ENCODE measurements around the gene SLC10A7. TPM values are rescaled to one million over a fixed set of nuclear protein-coding genes. Genes with fewer than 3 reads are reported as not detected.

SLC10A7 gene
- total and polyA plus RNA-seq, 4 donors, result 3.7 to 18.7 (median 7.6) TPM

- Histone ChIP-seq H3K4me1 (ENCODE audit: control insufficient read depth in 4 of 4, insufficient read depth in 4 of 4, low read length in 3 of 4) (no peaks in the 10 kb centered on the region), H3K36me3 (ENCODE audit: control insufficient read depth in 4 of 4, insufficient read depth in 3 of 4, low read depth in 1 of 4, low read length in 3 of 4) (no peaks in the 10 kb centered on the region), H3K9ac (ENCODE audit: low read depth in 1 of 2, low read length in 2 of 2) (no peak overlapping the region), H3K27me3 (ENCODE audit: control insufficient read depth in 4 of 4, insufficient read depth in 4 of 4, low read length in 3 of 4) (no peaks in the 10 kb centered on the region), H3K9me3 (ENCODE audit: control insufficient read depth in 4 of 4, low read length in 3 of 4) (no peaks in the 10 kb centered on the region), H3K27ac (ENCODE audit: low read depth in 1 of 2, low read length in 2 of 2) (no peak overlapping the region), H3K4me3 (ENCODE audit: low read depth in 1 of 3, low read length in 3 of 3) (no peak overlapping the region)
- TF ChIP-seq HNF4G (IDR thresholded peaks at IDR 0.05) (no peak), GABPA (IDR thresholded peaks at IDR 0.05 in 1 of 2, conservative IDR thresholded peaks at IDR 0.05 in 1 of 2) (no peak), ZBTB33 (IDR thresholded peaks at IDR 0.05) (no peak), HNF4A (conservative IDR thresholded peaks at IDR 0.05) (no peak), YY1 (IDR thresholded peaks at IDR 0.05) (no peak), FOXA1 (IDR thresholded peaks at IDR 0.05) (no peak), SP1 (IDR thresholded peaks at IDR 0.05) (no peak), RAD21 (IDR thresholded peaks at IDR 0.05) (no peak), TAF1 (conservative IDR thresholded peaks at IDR 0.05) (no peak)
- TF ChIP-seq, protein P1, sequence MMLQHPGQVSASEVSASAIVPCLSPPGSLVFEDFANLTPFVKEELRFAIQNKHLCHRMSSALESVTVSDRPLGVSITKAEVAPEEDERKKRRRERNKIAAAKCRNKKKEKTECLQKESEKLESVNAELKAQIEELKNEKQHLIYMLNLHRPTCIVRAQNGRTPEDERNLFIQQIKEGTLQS (IDR thresholded peaks at IDR 0.05), result no peak
- TF ChIP-seq, protein P2, sequence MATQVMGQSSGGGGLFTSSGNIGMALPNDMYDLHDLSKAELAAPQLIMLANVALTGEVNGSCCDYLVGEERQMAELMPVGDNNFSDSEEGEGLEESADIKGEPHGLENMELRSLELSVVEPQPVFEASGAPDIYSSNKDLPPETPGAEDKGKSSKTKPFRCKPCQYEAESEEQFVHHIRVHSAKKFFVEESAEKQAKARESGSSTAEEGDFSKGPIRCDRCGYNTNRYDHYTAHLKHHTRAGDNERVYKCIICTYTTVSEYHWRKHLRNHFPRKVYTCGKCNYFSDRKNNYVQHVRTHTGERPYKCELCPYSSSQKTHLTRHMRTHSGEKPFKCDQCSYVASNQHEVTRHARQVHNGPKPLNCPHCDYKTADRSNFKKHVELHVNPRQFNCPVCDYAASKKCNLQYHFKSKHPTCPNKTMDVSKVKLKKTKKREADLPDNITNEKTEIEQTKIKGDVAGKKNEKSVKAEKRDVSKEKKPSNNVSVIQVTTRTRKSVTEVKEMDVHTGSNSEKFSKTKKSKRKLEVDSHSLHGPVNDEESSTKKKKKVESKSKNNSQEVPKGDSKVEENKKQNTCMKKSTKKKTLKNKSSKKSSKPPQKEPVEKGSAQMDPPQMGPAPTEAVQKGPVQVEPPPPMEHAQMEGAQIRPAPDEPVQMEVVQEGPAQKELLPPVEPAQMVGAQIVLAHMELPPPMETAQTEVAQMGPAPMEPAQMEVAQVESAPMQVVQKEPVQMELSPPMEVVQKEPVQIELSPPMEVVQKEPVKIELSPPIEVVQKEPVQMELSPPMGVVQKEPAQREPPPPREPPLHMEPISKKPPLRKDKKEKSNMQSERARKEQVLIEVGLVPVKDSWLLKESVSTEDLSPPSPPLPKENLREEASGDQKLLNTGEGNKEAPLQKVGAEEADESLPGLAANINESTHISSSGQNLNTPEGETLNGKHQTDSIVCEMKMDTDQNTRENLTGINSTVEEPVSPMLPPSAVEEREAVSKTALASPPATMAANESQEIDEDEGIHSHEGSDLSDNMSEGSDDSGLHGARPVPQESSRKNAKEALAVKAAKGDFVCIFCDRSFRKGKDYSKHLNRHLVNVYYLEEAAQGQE (IDR thresholded peaks at IDR 0.05), result no peak
- TF ChIP-seq, protein P3, sequence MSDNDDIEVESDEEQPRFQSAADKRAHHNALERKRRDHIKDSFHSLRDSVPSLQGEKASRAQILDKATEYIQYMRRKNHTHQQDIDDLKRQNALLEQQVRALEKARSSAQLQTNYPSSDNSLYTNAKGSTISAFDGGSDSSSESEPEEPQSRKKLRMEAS (IDR thresholded peaks at IDR 0.05), result no peak
- DNase-seq (ENCODE audit: low spot score), result no peak
Measured at GRCh38 chr4:146349306-146349705, 172.4 kb downstream of the SLC10A7 start.

- WGBS, result 89% methylated on average over 2 of the region's 2 CpGs
- TF ChIP-seq HNF4G (IDR thresholded peaks at IDR 0.05), result no peak
- no peak for TF ChIP-seq ZBTB33 (IDR thresholded peaks at IDR 0.05)
- no peak for TF ChIP-seq HNF4A (conservative IDR thresholded peaks at IDR 0.05)
- no peak for TF ChIP-seq FOXA2 (IDR thresholded peaks at IDR 0.05)
- TF ChIP-seq SP1 (IDR thresholded peaks at IDR 0.05), result no peak
- no peak for TF ChIP-seq RAD21 (IDR thresholded peaks at IDR 0.05)
- H3K36me3 ChIP-seq (ENCODE audit: control insufficient read depth in 4 of 4, insufficient read depth in 3 of 4, low read depth in 1 of 4, low read length in 3 of 4), result no peaks in the 10 kb centered on the region
Measured at GRCh38 chr4:146347822-146348221, 173.9 kb downstream of the SLC10A7 start.

More at GRCh38 chr4:146347822-146348221, 173.9 kb downstream of the SLC10A7 start:
- Histone ChIP-seq H3K9ac (ENCODE audit: low read depth in 1 of 2, low read length in 2 of 2) (no peak overlapping the region), H3K4me1 (ENCODE audit: control insufficient read depth in 4 of 4, insufficient read depth in 4 of 4, low read length in 3 of 4) (no peaks in the 10 kb centered on the region), H3K27ac (ENCODE audit: low read depth in 1 of 2, low read length in 2 of 2) (no peak overlapping the region), H3K9me3 (ENCODE audit: control insufficient read depth in 4 of 4, low read length in 3 of 4) (no peaks in the 10 kb centered on the region), H3K4me3 (ENCODE audit: low read depth in 1 of 3, low read length in 3 of 3) (no peak overlapping the region), H3K27me3 (ENCODE audit: control insufficient read depth in 4 of 4, insufficient read depth in 4 of 4, low read length in 3 of 4) (no peaks in the 10 kb centered on the region)
- DNase-seq (ENCODE audit: low spot score), result no peak
